IMR-90 (cell line): ENCODE results near the gene VPS33B. TPM values are rescaled to one million over a fixed set of nuclear protein-coding genes. Genes with fewer than 3 reads are reported as not detected.

Experiments
- ATAC-seq: fragments of 200-7000 bp; cut with Tn5 transposase; 2 replicates; pipeline ENCODE4 v1.9.1; 2020; ENCODE audit warnings: low read depth, mild to moderate bottlenecking, moderate library complexity
- BruUV-seq: library from RNA; stranded (reverse); fragments of 400-500 nt; replicated peaks from 2 replicates; lab custom pipeline; 2021; lab: Mats Ljungman, UMichigan
- CTCF ChIA-PET: fragments of 300-600 bp; formaldehyde crosslinking; extraction: SDS; loops from one replicate; lab custom pipeline; 2021; ENCODE audit warnings: antibody characterized with exemption; lab: Yijun Ruan, JAX
- POLR2A ChIA-PET: fragments of 300-600 bp; sonication (Branson Sonifier 250); formaldehyde crosslinking; loops from one replicate; lab custom pipeline; 2022; ENCODE audit warnings: antibody characterized with exemption; ENCODE audit not compliant: unreplicated experiment; lab: Charles Lee
- DNase-seq: peaks from one replicate; pipeline ENCODE4 v3.0.0; 2013
- H2AFZ ChIP-seq: replicated peaks from 2 replicates; pipeline ENCODE3; 2013; ENCODE audit warnings: low read length, mild to moderate bottlenecking; ENCODE audit not compliant: poor library complexity
- H2AK5ac ChIP-seq: 2 replicates; pipeline ENCODE4 v1.6.1; 2013; ENCODE audit warnings: low read depth, low read length, inconsistent platforms
- H2AK9ac ChIP-seq: replicated peaks from 2 replicates; pipeline ENCODE3; 2013; ENCODE audit warnings: mild to moderate bottlenecking, low read depth, low read length, moderate library complexity; ENCODE audit not compliant: poor library complexity
- H2BK120ac ChIP-seq: 2 replicates; pipeline ENCODE4 v1.6.1; 2013; ENCODE audit warnings: low read depth, low read length, inconsistent platforms
- H2BK15ac ChIP-seq: 3 replicates; pipeline ENCODE4 v1.6.1; 2013; ENCODE audit warnings: low read depth, low read length, inconsistent platforms
- H2BK20ac ChIP-seq: 2 replicates; pipeline ENCODE4 v1.6.1; 2013; ENCODE audit warnings: low read depth, mild to moderate bottlenecking, inconsistent platforms, low read length, moderate library complexity
- H2BK5ac ChIP-seq: 2 replicates; pipeline ENCODE4 v1.6.1; 2013; ENCODE audit warnings: mild to moderate bottlenecking, low read depth, low read length, inconsistent platforms; ENCODE audit not compliant: poor library complexity, severe bottlenecking
- H3K14ac ChIP-seq: replicated peaks from 2 replicates; pipeline ENCODE4 v1.6.1; 2013; ENCODE audit warnings: low read depth, low read length, inconsistent platforms
- H3K18ac ChIP-seq: 2 replicates; pipeline ENCODE4 v1.6.1; 2013; ENCODE audit warnings: low read depth, low read length, control low read depth
- H3K23ac ChIP-seq: 2 replicates; pipeline ENCODE4 v1.6.1; 2013; ENCODE audit warnings: low read depth, low read length, inconsistent platforms
- H3K27ac ChIP-seq: 2 replicates; pipeline ENCODE4 v1.5.1; 2013; ENCODE audit warnings: mild to moderate bottlenecking, control low read depth, low read length; ENCODE audit not compliant: insufficient read depth
- H3K27me3 ChIP-seq: 2 replicates; pipeline ENCODE4 v1.6.1; 2013; ENCODE audit warnings: low read length; ENCODE audit not compliant: control insufficient read depth, insufficient read depth
- H3K36me3 ChIP-seq: 2 replicates; pipeline ENCODE4 v1.6.1; 2013; ENCODE audit warnings: low read length, mixed read lengths; ENCODE audit not compliant: control insufficient read depth, insufficient read depth
- H3K4ac ChIP-seq: 2 replicates; pipeline ENCODE4 v1.6.1; 2013; ENCODE audit warnings: low read depth, low read length, inconsistent platforms
- H3K4me1 ChIP-seq: 2 replicates; pipeline ENCODE4 v1.6.1; 2013; ENCODE audit warnings: low read length, mixed read lengths; ENCODE audit not compliant: control insufficient read depth, insufficient read depth
- H3K4me2 ChIP-seq: 2 replicates; pipeline ENCODE4 v1.6.1; 2013; ENCODE audit warnings: low read depth, mild to moderate bottlenecking, control low read depth, low read length, moderate library complexity
- H3K4me3 ChIP-seq: 2 replicates; pipeline ENCODE4 v1.5.1; 2013; ENCODE audit warnings: low read depth, mild to moderate bottlenecking, control low read depth, low read length, moderate library complexity; ENCODE audit not compliant: insufficient read depth
- H3K56ac ChIP-seq: 2 replicates; pipeline ENCODE4 v1.6.1; 2013; ENCODE audit warnings: low read length, inconsistent platforms; ENCODE audit not compliant: insufficient read depth; ENCODE audit errors: extremely low read depth
- H3K79me1 ChIP-seq, 2 experiments: 2 replicates each; pipeline ENCODE4 v1.6.1; 2013; ENCODE audit warnings: low read length in 2 of 2, inconsistent platforms in 1 of 2, low read depth in 1 of 2
- H3K9ac ChIP-seq: 2 replicates; pipeline ENCODE4 v1.6.1; 2013; ENCODE audit warnings: low read depth, low read length, control low read depth
- H3K9me1 ChIP-seq: 2 replicates; pipeline ENCODE4 v1.6.1; 2013; ENCODE audit warnings: low read length, inconsistent platforms; ENCODE audit not compliant: insufficient read depth
- H3K9me3 ChIP-seq: 2 replicates; pipeline ENCODE4 v1.6.1; 2013; ENCODE audit warnings: low read length; ENCODE audit not compliant: control insufficient read depth, insufficient read depth
- H4K20me1 ChIP-seq: 2 replicates; pipeline ENCODE4 v1.6.1; 2013; ENCODE audit warnings: low read length, inconsistent platforms; ENCODE audit not compliant: insufficient read depth
- H4K5ac ChIP-seq: 2 replicates; pipeline ENCODE4 v1.6.1; 2013; ENCODE audit warnings: mild to moderate bottlenecking, low read depth, low read length, control low read depth
- H4K8ac ChIP-seq, 2 experiments: 2 replicates each; pipeline ENCODE4 v1.6.1; 2013; ENCODE audit warnings: low read depth in 2 of 2, low read length in 2 of 2, control low read depth in 1 of 2, inconsistent platforms in 1 of 2
- H4K91ac ChIP-seq: 2 replicates; pipeline ENCODE4 v1.6.1; 2013; ENCODE audit warnings: low read depth, low read length, inconsistent platforms; ENCODE audit not compliant: insufficient read depth
- RAD21 ChIP-seq: IDR thresholded peaks from 2 replicates; pipeline ENCODE4 v1.6.1; 2012; ENCODE audit warnings: low read length, improper control_type of control experiment
- SMC3 ChIP-seq: fragments of 150-350 bp; IDR thresholded peaks from 2 replicates; pipeline ENCODE4 v1.6.1; 2016; ENCODE audit warnings: low read depth, mild to moderate bottlenecking, antibody characterized with exemption, low read length, moderate library complexity
- WGBS, 2 experiments: methylation state at CpG; one replicate each; pipeline versions ENCODE4 v1.1.5 to v1.1.7; 2013; ENCODE audit warnings: missing lambda C conversion rate in 2 of 2; ENCODE audit not compliant: insufficient read length in 1 of 2; ENCODE audit errors: extremely low coverage in 2 of 2; 5-methylcytosine and 5-hydroxymethylcytosine counted together
- dilution Hi-C: fragments of 300-500 bp; cut with HindIII; formaldehyde crosslinking; loops from one replicate; pipeline ENCODE4 v1.14.3; 2018; ENCODE audit warnings: low sequenced_read_pairs; ENCODE audit not compliant: unreplicated experiment
- in situ Hi-C: fragments of 300-500 bp; cut with MboI; formaldehyde crosslinking; loops from 3 replicates; pipeline ENCODE4 v1.14.3; 2019; ENCODE audit warnings: low sequenced_read_pairs, inconsistent platforms, mixed read lengths
- intact Hi-C: fragments of 100-400 bp; cut with micrococcal nuclease; formaldehyde crosslinking; loops from 2 replicates; pipeline ENCODE4 v1.10.0; 2022
- polyA plus RNA-seq, 3 experiments: library from polyadenylated mRNA; depleted of rRNA; stranded (reverse); fragments of >200 nt; gene quantifications; 2 replicates each; pipeline ENCODE4 v1.2.3, GENCODE V29; 2012; ENCODE audit warnings: low replicate concordance in 1 of 3
- total RNA-seq: library from RNA; depleted of rRNA; stranded (reverse); fragments of >200 nt; gene quantifications from 2 replicates; pipeline ENCODE4 v1.2.3, GENCODE V29; 2012

Gene VPS33B
- total and polyA plus RNA-seq, 2 of the 4 experiments (the other 2 are of a cell fraction), result 9.0 to 11.3 TPM

- no peaks in the 10 kb centered on the region for H4K20me1 ChIP-seq
- ATAC-seq (no peak), DNase-seq (no peak)
- H4K5ac ChIP-seq, result no peak overlapping the region
- no peak overlapping the region for H3K9ac ChIP-seq
- no peak overlapping the region for H3K27ac ChIP-seq
- peaks cover 11 to 23% of the 10 kb centered on the region in 2 experiments; a peak in 3 of 4 replicates for H3K79me1 ChIP-seq
- H3K9me3 ChIP-seq, result no peaks in the 10 kb centered on the region
- CTCF ChIA-PET, result interaction anchor here (2.0 kb wide), 1 partner anchor 11 kb away, joined by 7 read pairs; no protein-coding TSS in a partner anchor
- H3K23ac ChIP-seq, result no peak overlapping the region
- H3K18ac ChIP-seq, result no peak overlapping the region
- intact Hi-C loops (no loop called here), in situ Hi-C loops (no loop called here), dilution Hi-C loops (no loop called here)
- no peak overlapping the region for H3K4ac ChIP-seq
- H3K27me3 ChIP-seq, result no peaks in the 10 kb centered on the region
- POLR2A ChIA-PET, result no interaction called here
- no peak overlapping the region for H2BK15ac ChIP-seq
- no peak overlapping the region for H2AFZ ChIP-seq
- H3K36me3 ChIP-seq, result peaks cover 31% of the 10 kb centered on the region
- BruUV-seq, result no TSS peak
- H4K8ac ChIP-seq, result no peak overlapping the region
- no peak overlapping the region for H3K4me3 ChIP-seq
- no peak overlapping the region for H3K56ac ChIP-seq
- H4K91ac ChIP-seq, result no peak overlapping the region
- H3K4me1 ChIP-seq, result no peaks in the 10 kb centered on the region
- no CpG with 5 or more reads among the region's 1 CpG for WGBS, 2 experiments
- no peak overlapping the region for H3K14ac ChIP-seq
- H3K9me1 ChIP-seq, result 0 out of 2 replicates have a peak, but pooled peaks cover 5% of the 10 kb centered on the region
- H2AK5ac ChIP-seq, result no peak overlapping the region
- H2AK9ac ChIP-seq, result no peak overlapping the region
- no peak overlapping the region for H2BK120ac ChIP-seq
- no peak overlapping the region for H3K4me2 ChIP-seq
- no peak for TF ChIP-seq RAD21
- TF ChIP-seq SMC3, result no peak
- H2BK5ac ChIP-seq, result no peak overlapping the region
- no peak overlapping the region for H2BK20ac ChIP-seq
Observed at GRCh38 chr15:90968434-90968833, 54.0 kb downstream of the VPS33B start.
